Measurements from ENCODE around the gene PHACTR4. TPM values are rescaled to one million over a fixed set of nuclear protein-coding genes. Genes with fewer than 3 reads are reported as not detected.

The PHACTR4 gene
- total and polyA plus RNA-seq, 2 donors (not counting 1 experiment from before 2014, with no cell fraction given) = 5.5 to 6.9 TPM

- Histone ChIP-seq H3K9me3 (ENCODE audit: control insufficient read depth, insufficient read depth, low read depth, low read length) (no peaks in the 10 kb centered on the region), H3K27me3 (ENCODE audit: control insufficient read depth, insufficient read depth, low read length) (no peaks in the 10 kb centered on the region), H3K4me2 (ENCODE audit: extremely low read depth, insufficient read depth, low read length) (no peak overlapping the region), H2AFZ (ENCODE audit: low read length) (no peak overlapping the region), H3K27ac (ENCODE audit: insufficient read depth, low read length) (no peak overlapping the region), H3K4me1 (ENCODE audit: control insufficient read depth, extremely low read depth, insufficient read depth, low read length) (peaks cover 4% of the 10 kb centered on the region), H3K9ac (ENCODE audit: insufficient read depth, low read length) (no peak overlapping the region), H3K36me3 (ENCODE audit: control insufficient read depth, insufficient read depth, low read length) (no peaks in the 10 kb centered on the region), H4K20me1 (ENCODE audit: control insufficient read depth, extremely low read depth, insufficient read depth, low read length) (no peaks in the 10 kb centered on the region), H3K4me3 (replicated peaks in 1 of 4; ENCODE audit: control extremely low read depth in 1 of 4, insufficient read depth in 1 of 4, low read depth in 3 of 4, low read length in 4 of 4) (peak overlapping the region in 1 of 4 experiments; percentile 9), H3K79me2 (ENCODE audit: control insufficient read depth, insufficient read depth, low read length) (no peaks in the 10 kb centered on the region)
- TF ChIP-seq EZH2 (IDR thresholded peaks at IDR 0.05; ENCODE audit: low read length, missing control alignments) (no peak), CTCF (conservative IDR thresholded peaks at IDR 0.05 in 1 of 2, IDR thresholded peaks at IDR 0.05 in 1 of 2; ENCODE audit: low read depth in 1 of 2, low read length in 2 of 2) (no peak)
- DNase-seq (ENCODE audit: low read depth in 2 of 2) = no peak
Measured at GRCh38 chr1:28417926-28418637, 48.5 kb downstream of the PHACTR4 start.

GRCh38 chr1:28421744-28422143 is 52.2 kb downstream of the PHACTR4 start:
- no peak overlapping the region for H3K4me2 ChIP-seq (ENCODE audit: extremely low read depth, insufficient read depth, low read length)
- TF ChIP-seq EZH2 (IDR thresholded peaks at IDR 0.05; ENCODE audit: low read length, missing control alignments) (no peak), CTCF (conservative IDR thresholded peaks at IDR 0.05 in 1 of 2, IDR thresholded peaks at IDR 0.05 in 1 of 2; ENCODE audit: low read depth in 1 of 2, low read length in 2 of 2) (no peak)
- no peaks in the 10 kb centered on the region for H3K9me3 ChIP-seq (ENCODE audit: control insufficient read depth, insufficient read depth, low read depth, low read length)
- H3K9ac ChIP-seq (ENCODE audit: insufficient read depth, low read length) = no peak overlapping the region
- H2AFZ ChIP-seq (ENCODE audit: low read length) = no peak overlapping the region
- peaks cover 4% of the 10 kb centered on the region for H3K4me1 ChIP-seq (ENCODE audit: control insufficient read depth, extremely low read depth, insufficient read depth, low read length)
- DNase-seq (ENCODE audit: low read depth in 2 of 2) = no peak
- H3K79me2 ChIP-seq (ENCODE audit: control insufficient read depth, insufficient read depth, low read length) = no peaks in the 10 kb centered on the region
- H3K27me3 ChIP-seq (ENCODE audit: control insufficient read depth, insufficient read depth, low read length) = no peaks in the 10 kb centered on the region
- no peak overlapping the region for H3K27ac ChIP-seq (ENCODE audit: insufficient read depth, low read length)
- no peaks in the 10 kb centered on the region for H4K20me1 ChIP-seq (ENCODE audit: control insufficient read depth, extremely low read depth, insufficient read depth, low read length)
- no peak overlapping the region for H3K4me3 ChIP-seq (replicated peaks in 1 of 4; ENCODE audit: control extremely low read depth in 1 of 4, insufficient read depth in 1 of 4, low read depth in 3 of 4, low read length in 4 of 4)
- no peaks in the 10 kb centered on the region for H3K36me3 ChIP-seq (ENCODE audit: control insufficient read depth, insufficient read depth, low read length)

- H3K4me3 ChIP-seq (replicated peaks in 1 of 4; ENCODE audit: control extremely low read depth in 1 of 4, insufficient read depth in 1 of 4, low read depth in 3 of 4, low read length in 4 of 4) = no peak overlapping the region
- H3K27me3 ChIP-seq (ENCODE audit: control insufficient read depth, insufficient read depth, low read length) = no peaks in the 10 kb centered on the region
- no peak overlapping the region for H3K4me2 ChIP-seq (ENCODE audit: extremely low read depth, insufficient read depth, low read length)
- no peaks in the 10 kb centered on the region for H4K20me1 ChIP-seq (ENCODE audit: control insufficient read depth, extremely low read depth, insufficient read depth, low read length)
- H3K36me3 ChIP-seq (ENCODE audit: control insufficient read depth, insufficient read depth, low read length) = no peaks in the 10 kb centered on the region
- H3K9me3 ChIP-seq (ENCODE audit: control insufficient read depth, insufficient read depth, low read depth, low read length) = no peaks in the 10 kb centered on the region
- peaks cover 1% of the 10 kb centered on the region for H3K4me1 ChIP-seq (ENCODE audit: control insufficient read depth, extremely low read depth, insufficient read depth, low read length)
- no peaks in the 10 kb centered on the region for H3K79me2 ChIP-seq (ENCODE audit: control insufficient read depth, insufficient read depth, low read length)
- no peak overlapping the region for H3K9ac ChIP-seq (ENCODE audit: insufficient read depth, low read length)
- no peak for DNase-seq (ENCODE audit: low read depth in 2 of 2)
- no peak overlapping the region for H2AFZ ChIP-seq (ENCODE audit: low read length)
- no peak overlapping the region for H3K27ac ChIP-seq (ENCODE audit: insufficient read depth, low read length)
- TF ChIP-seq CTCF (conservative IDR thresholded peaks at IDR 0.05 in 1 of 2, IDR thresholded peaks at IDR 0.05 in 1 of 2; ENCODE audit: low read depth in 1 of 2, low read length in 2 of 2) (no peak), EZH2 (IDR thresholded peaks at IDR 0.05; ENCODE audit: low read length, missing control alignments) (no peak)
Measured at GRCh38 chr1:28426831-28427230, 57.3 kb downstream of the PHACTR4 start.

Measured in fibroblast of lung (primary cell).